GM23248 (cell line): ENCODE results near the gene POLD3.

ENCODE experiments used
- EZH2 ChIP-seq: fragments of 200-600 bp; sonication (generic); IDR thresholded peaks from 2 replicates; pipeline ENCODE4 v1.6.1; 2018; ENCODE audit warnings: antibody characterized with exemption, mild to moderate bottlenecking; ENCODE audit not compliant: insufficient read depth, poor library complexity, severe bottlenecking
- EZH2phosphoT487 ChIP-seq: fragments of 200-600 bp; sonication (generic); IDR thresholded peaks from 2 replicates; pipeline ENCODE4 v1.6.1; 2018; ENCODE audit warnings: antibody characterized with exemption, moderate library complexity, mild to moderate bottlenecking, low read depth; ENCODE audit not compliant: insufficient read depth

GRCh38 chr11:74671520-74672196 lies 79.3 kb downstream of the POLD3 start:
- no peak for TF ChIP-seq EZH2phosphoT487
- TF ChIP-seq EZH2, result no peak
